BE2C (cell line): ENCODE measurements around the gene NYNRIN.

ENCODE experiments used
- DNase-seq: peaks from one replicate; pipeline ENCODE4 v3.0.0-alpha.2; 2020
- H3K27me3 ChIP-seq: fragments of 250-450 bp; sonication (Bioruptor Pico); 2 replicates; pipeline ENCODE4 v1.5.1; 2020; ENCODE audit warnings: mild to moderate bottlenecking
- H3K36me3 ChIP-seq: fragments of 250-450 bp; sonication (Bioruptor Pico); 2 replicates; pipeline ENCODE4 v1.5.1; 2020; ENCODE audit warnings: mild to moderate bottlenecking
- H3K4me1 ChIP-seq: fragments of 250-450 bp; sonication (Bioruptor Pico); 2 replicates; pipeline ENCODE4 v1.5.1; 2020
- H3K4me3 ChIP-seq: 2 replicates; pipeline ENCODE4 v1.5.1; 2011; ENCODE audit warnings: low read depth, low read length
- H3K9me3 ChIP-seq: fragments of 250-450 bp; sonication (Bioruptor Pico); 2 replicates; pipeline ENCODE4 v1.5.1; 2020
- CTCF ChIP-seq: IDR thresholded peaks from 2 replicates; pipeline ENCODE4 v1.5.1; 2012; ENCODE audit warnings: mild to moderate bottlenecking, low read depth, low read length

Gene NYNRIN

DNA sequence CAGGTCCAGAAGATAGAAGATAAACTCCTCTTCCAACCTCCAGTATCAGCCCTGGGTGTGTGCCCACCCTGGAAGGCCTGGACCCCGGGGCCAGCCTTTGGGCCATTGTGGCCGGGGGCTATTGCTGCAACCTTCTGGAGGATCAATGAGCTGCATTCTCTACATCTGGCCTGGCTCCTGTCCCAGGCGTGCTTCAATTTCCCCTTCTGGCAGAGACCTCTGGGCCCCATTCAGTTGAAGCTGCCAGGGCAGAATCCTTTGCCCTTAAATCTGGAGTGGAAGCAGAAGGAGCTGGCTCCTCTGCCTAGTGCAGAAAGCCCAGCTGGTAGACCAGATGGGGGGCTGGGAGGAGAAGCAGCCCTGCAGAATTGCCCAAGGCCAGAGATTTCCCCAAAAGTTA lies 10.0 kb downstream of the NYNRIN start:
- Histone ChIP-seq H3K27me3 (no peaks in the 10 kb centered on the region), H3K36me3 (no peaks in the 10 kb centered on the region), H3K9me3 (no peaks in the 10 kb centered on the region), H3K4me1 (peaks cover 7% of the 10 kb centered on the region), H3K4me3 (no peak overlapping the region)
- no peak for TF ChIP-seq CTCF
- no peak for DNase-seq

DNA sequence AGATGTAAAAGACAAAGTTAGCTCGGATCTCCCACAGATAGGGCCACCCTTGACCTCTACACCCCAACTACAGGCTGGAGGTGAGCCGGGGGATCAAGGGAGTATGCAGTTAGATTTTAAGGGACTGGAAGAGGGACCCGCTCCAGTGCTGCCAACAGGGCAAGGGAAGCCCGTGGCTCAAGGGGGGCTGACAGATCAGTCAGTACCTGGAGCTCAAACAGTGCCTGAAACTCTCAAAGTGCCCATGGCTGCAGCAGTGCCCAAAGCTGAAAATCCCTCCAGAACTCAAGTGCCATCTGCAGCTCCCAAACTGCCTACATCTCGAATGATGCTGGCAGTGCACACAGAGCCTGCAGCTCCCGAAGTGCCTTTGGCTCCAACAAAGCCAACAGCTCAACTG lies 10.4 kb downstream of the NYNRIN start:
- Histone ChIP-seq H3K27me3 (no peaks in the 10 kb centered on the region), H3K4me3 (no peak overlapping the region), H3K4me1 (peaks cover 7% of the 10 kb centered on the region), H3K36me3 (no peaks in the 10 kb centered on the region), H3K9me3 (no peaks in the 10 kb centered on the region)
- TF ChIP-seq CTCF: no peak
- no peak for DNase-seq

- Histone ChIP-seq H3K4me3 (no peak overlapping the region), H3K4me1 (peaks cover 7% of the 10 kb centered on the region), H3K9me3 (no peaks in the 10 kb centered on the region), H3K36me3 (no peaks in the 10 kb centered on the region), H3K27me3 (no peaks in the 10 kb centered on the region)
- no peak for DNase-seq
- TF ChIP-seq CTCF: no peak
Observed at GRCh38 chr14:24409956-24410355, 11.2 kb downstream of the NYNRIN start.

DNA sequence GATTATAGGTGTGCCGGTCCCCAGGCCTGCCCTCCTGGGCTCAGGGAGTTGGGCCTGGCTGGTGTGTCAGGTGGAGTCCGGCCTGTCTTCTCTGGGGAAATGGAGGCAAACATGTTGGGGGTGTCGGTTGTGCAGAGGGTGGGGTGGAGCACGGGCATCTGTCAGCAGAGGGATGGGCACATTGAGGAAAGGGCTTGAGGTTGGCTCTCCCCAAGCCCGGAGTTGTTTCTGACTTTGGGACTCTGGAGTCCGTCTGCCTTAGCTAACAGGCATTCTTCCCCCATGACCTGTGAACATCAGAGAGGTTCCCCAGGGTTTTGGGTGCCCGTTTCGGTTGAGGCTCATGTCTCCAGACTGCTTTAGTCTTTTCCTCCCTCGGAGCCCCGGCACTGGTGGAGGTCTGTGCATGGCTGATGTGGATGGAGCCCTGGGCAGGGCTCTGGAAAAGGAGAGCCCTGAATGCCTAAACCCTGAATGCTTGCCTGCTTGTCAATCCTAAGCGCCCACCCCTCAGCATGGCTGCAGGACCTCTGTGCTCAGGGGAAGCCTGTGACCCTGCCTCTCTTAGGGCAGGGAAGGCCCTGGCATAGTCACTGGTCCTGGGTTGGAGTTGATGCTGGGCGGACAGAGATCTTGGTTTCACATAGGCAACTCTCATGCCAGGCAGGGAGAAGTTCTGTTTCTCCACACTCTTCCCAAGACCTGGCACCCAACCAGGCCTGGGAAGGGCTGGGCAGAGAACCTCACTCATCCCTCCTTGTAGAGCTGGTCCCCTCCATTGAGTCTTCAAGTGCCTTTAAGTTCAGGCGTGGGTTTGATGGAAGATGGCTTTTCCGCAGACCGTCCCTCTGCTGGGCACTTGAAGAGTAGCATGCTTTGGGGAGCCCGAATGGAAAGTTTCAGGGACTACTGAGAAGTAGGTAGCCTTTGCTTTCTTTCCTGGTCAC lies 12.9 kb downstream of the NYNRIN start:
- Histone ChIP-seq H3K36me3 (no peaks in the 10 kb centered on the region), H3K27me3 (no peaks in the 10 kb centered on the region), H3K4me3 (no peak overlapping the region), H3K4me1 (peaks cover 13% of the 10 kb centered on the region), H3K9me3 (no peaks in the 10 kb centered on the region)
- peak; percentile 82 for TF ChIP-seq CTCF
- DNase-seq: peak; percentile 57

DNA sequence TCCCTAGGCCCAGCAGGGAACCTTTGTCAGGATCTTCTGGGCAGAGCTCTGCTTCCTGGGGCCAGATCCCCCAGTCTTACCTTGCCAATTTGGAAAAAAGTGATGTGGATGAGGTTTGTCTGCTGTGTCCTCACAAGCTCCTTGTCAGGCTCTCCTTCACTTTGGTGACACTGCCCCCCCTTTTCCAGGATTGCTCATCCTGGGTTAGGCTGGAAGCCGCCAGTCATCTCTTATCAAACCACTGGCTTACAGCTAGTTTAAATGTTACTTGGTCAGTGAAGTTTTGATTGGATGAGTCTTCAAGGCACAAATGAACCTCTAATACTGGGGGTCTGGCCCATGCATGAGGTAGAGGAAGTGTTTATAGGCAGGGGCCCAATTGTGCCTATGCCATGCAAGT lies 15.3 kb downstream of the NYNRIN start:
- no peak for DNase-seq
- H3K4me1 ChIP-seq: peaks cover 13% of the 10 kb centered on the region
- no peak overlapping the region for H3K4me3 ChIP-seq
- TF ChIP-seq CTCF: no peak
- H3K27me3 ChIP-seq: no peaks in the 10 kb centered on the region
- no peaks in the 10 kb centered on the region for H3K36me3 ChIP-seq
- H3K9me3 ChIP-seq: no peaks in the 10 kb centered on the region

- no peaks in the 10 kb centered on the region for H3K27me3 ChIP-seq
- H3K9me3 ChIP-seq: no peaks in the 10 kb centered on the region
- no peaks in the 10 kb centered on the region for H3K36me3 ChIP-seq
- peaks cover 13% of the 10 kb centered on the region for H3K4me1 ChIP-seq
- TF ChIP-seq CTCF: no peak
- no peak for DNase-seq
- H3K4me3 ChIP-seq: no peak overlapping the region
Observed at GRCh38 chr14:24414732-24415420, 16.1 kb downstream of the NYNRIN start.
